OCI-LY3 (cell line): ENCODE measurements around the gene SPDYC.
A peak's percentile ranks its signal among the peaks of the same experiment; 100 is the strongest.

Experiments
- H2AFZ ChIP-seq: fragments of 200-600, 300-600 bp; shearing (Covaris generic); 2 replicates; pipeline ENCODE4 v1.6.0; 2014; ENCODE audit warnings: antibody characterized with exemption, low read depth, low read length
- H3K27ac ChIP-seq: fragments of 200-600, 300-600 bp; sonication (generic); 2 replicates; pipeline ENCODE4 v1.5.1; 2014; ENCODE audit warnings: mild to moderate bottlenecking, low read length, moderate library complexity, mixed read lengths
- H3K27me3 ChIP-seq: fragments of 200-600, 300-600 bp; sonication (generic); 2 replicates; pipeline ENCODE4 v1.6.1; 2014; ENCODE audit warnings: low read depth, low read length, mixed read lengths
- H3K36me3 ChIP-seq: fragments of 200-600, 300-600 bp; sonication (generic); replicated peaks from 2 replicates; pipeline ENCODE3; 2014; ENCODE audit warnings: low read depth, low read length, mixed read lengths
- H3K4me1 ChIP-seq: fragments of 300-600, 200-600 bp; sonication (generic); 2 replicates; pipeline ENCODE4 v1.6.1; 2014; ENCODE audit warnings: low read length, mixed read lengths
- H3K4me2 ChIP-seq: fragments of 200-600, 300-600 bp; sonication (generic); 2 replicates; pipeline ENCODE4 v1.6.1; 2014; ENCODE audit warnings: low read length, mixed read lengths
- H3K4me3 ChIP-seq: fragments of 300-600, 200-600 bp; sonication (generic); 2 replicates; pipeline ENCODE4 v1.5.1; 2014; ENCODE audit warnings: antibody characterized with exemption, mild to moderate bottlenecking, low read length, moderate library complexity
- H3K79me2 ChIP-seq: fragments of 300-600, 200-600 bp; shearing (Covaris generic); 2 replicates; pipeline ENCODE4 v1.6.1; 2014; ENCODE audit warnings: mild to moderate bottlenecking, low read length, mixed read lengths
- H3K9ac ChIP-seq: fragments of 300-600, 200-600 bp; shearing (Covaris generic); 2 replicates; pipeline ENCODE4 v1.6.0; 2014; ENCODE audit warnings: mild to moderate bottlenecking, low read length, moderate library complexity
- H3K9me3 ChIP-seq: fragments of 200-600, 300-600 bp; shearing (Covaris generic); 2 replicates; pipeline ENCODE4 v1.6.1; 2014; ENCODE audit warnings: low read length, mixed read lengths; ENCODE audit not compliant: insufficient read depth
- H4K20me1 ChIP-seq: fragments of 200-600, 300-600 bp; sonication (generic); 2 replicates; pipeline ENCODE4 v1.6.1; 2016; ENCODE audit warnings: low read length, mixed read lengths; ENCODE audit not compliant: insufficient read depth
- CTCF ChIP-seq: fragments of 200-600, 300-600 bp; sonication (generic); IDR thresholded peaks from 2 replicates; pipeline ENCODE4 v1.5.1; 2014; ENCODE audit warnings: antibody characterized with exemption, low read length, low read depth
- EZH2phosphoT487 ChIP-seq: fragments of 200-600 bp; shearing (Covaris generic); IDR thresholded peaks from 2 replicates; pipeline ENCODE4 v1.6.1; 2018; ENCODE audit warnings: antibody characterized with exemption, mixed run types, low read depth

Gene SPDYC

GRCh38 chr11:65132988-65133700 lies 36.9 kb upstream of the SPDYC start:
- Histone ChIP-seq H3K9ac (peak overlapping the region; percentile 99), H3K9me3 (no peaks in the 10 kb centered on the region), H3K36me3 (peaks cover 44% of the 10 kb centered on the region), H3K27ac (peak overlapping the region; percentile 99), H3K4me2 (peak overlapping the region; percentile 100), H3K4me1 (peaks cover 36% of the 10 kb centered on the region), H4K20me1 (no peaks in the 10 kb centered on the region), H3K27me3 (no peaks in the 10 kb centered on the region), H3K4me3 (peak overlapping the region; percentile 93), H2AFZ (no peak overlapping the region), H3K79me2 (peaks cover 47% of the 10 kb centered on the region)
- TF ChIP-seq EZH2phosphoT487: no peak
- TF ChIP-seq CTCF: no peak

DNA sequence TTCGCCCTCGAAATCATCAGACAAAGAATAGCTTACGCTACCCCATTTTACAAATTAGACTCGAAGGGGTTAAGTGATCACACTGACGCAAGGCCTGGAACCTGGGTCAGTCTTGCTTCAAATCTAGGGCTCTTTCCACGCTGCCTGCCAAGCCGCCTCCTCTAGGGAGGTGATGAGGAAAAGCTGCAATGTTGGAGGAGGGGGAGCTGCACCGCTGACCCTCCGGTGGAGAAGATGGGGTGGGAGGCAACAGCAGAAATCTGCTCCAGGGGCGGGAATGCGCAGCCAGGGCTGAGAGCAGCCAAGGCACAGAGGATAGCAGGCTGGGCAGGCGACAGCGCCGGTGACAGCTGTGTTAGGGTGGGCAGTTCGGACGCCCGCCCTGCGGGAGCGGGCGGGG lies 36.3 kb upstream of the SPDYC start:
- no peak for TF ChIP-seq CTCF
- TF ChIP-seq EZH2phosphoT487: no peak
- Histone ChIP-seq H2AFZ (no peak overlapping the region), H3K27me3 (no peaks in the 10 kb centered on the region)

GRCh38 chr11:65134240-65134951 lies 35.6 kb upstream of the SPDYC start, which contains the start of gene SYVN1:
TSS of gene SYVN1 (minus strand) at chr11:65134519. CDS start at chr11:65133601, 918 bp downstream.
- Histone ChIP-seq H4K20me1 (no peaks in the 10 kb centered on the region), H3K4me3 (peak within 1 kb of the TSS; percentile 93), H3K9me3 (no peaks in the 10 kb centered on the region), H3K36me3 (peaks cover 33% of the 10 kb centered on the region), H3K9ac (peak within 1 kb of the TSS; percentile 99), H2AFZ (peak within 1 kb of the TSS; percentile 77), H3K4me1 (peaks cover 36% of the 10 kb centered on the region), H3K27ac (peak within 1 kb of the TSS; percentile 99), H3K4me2 (peak within 1 kb of the TSS; percentile 100), H3K27me3 (no peaks in the 10 kb centered on the region), H3K79me2 (peaks cover 47% of the 10 kb centered on the region)
- TF ChIP-seq EZH2phosphoT487 (no peak), CTCF (no peak)

More for the DNA sequence above, 36.3 kb upstream of the SPDYC start:
- Histone ChIP-seq H3K79me2 (peaks cover 47% of the 10 kb centered on the region), H4K20me1 (no peaks in the 10 kb centered on the region), H3K4me1 (peaks cover 36% of the 10 kb centered on the region), H3K36me3 (peaks cover 40% of the 10 kb centered on the region), H3K4me2 (peak overlapping the region; percentile 100), H3K9me3 (no peaks in the 10 kb centered on the region), H3K27ac (peak overlapping the region; percentile 99), H3K4me3 (peak overlapping the region; percentile 93), H3K9ac (peak overlapping the region; percentile 99)

GRCh38 chr11:65134952-65135632 lies 34.9 kb upstream of the SPDYC start:
- Histone ChIP-seq H3K4me2 (peak overlapping the region; percentile 95), H2AFZ (peak overlapping the region; percentile 77)

More at GRCh38 chr11:65134952-65135632, 34.9 kb upstream of the SPDYC start:
- Histone ChIP-seq H3K9ac (peak overlapping the region; percentile 99), H3K27ac (peak overlapping the region; percentile 99), H3K79me2 (peaks cover 47% of the 10 kb centered on the region), H3K9me3 (no peaks in the 10 kb centered on the region), H3K27me3 (no peaks in the 10 kb centered on the region), H3K4me1 (peaks cover 33% of the 10 kb centered on the region), H3K36me3 (peaks cover 26% of the 10 kb centered on the region), H4K20me1 (no peaks in the 10 kb centered on the region), H3K4me3 (peak overlapping the region; percentile 93)
- TF ChIP-seq EZH2phosphoT487 (no peak), CTCF (no peak)
